NCI-H2196 treated with DMSO at 0.1 percent for 48 hours (cell line): ENCODE measurements around the gene IDH3B.
A peak's percentile ranks its signal among the peaks of the same experiment; 100 is the strongest.
"Not testable (repeated sequence)": the region's sequence is repeated elsewhere in the genome, so short reads cannot be mapped to it uniquely, and the experiment has no call there.

Source experiments
- DNase-seq: peaks from one replicate; lab custom pipeline; 2025; ENCODE audit not compliant: unreplicated experiment; lab: John Stamatoyannopoulos, UW

Gene IDH3B

DNA sequence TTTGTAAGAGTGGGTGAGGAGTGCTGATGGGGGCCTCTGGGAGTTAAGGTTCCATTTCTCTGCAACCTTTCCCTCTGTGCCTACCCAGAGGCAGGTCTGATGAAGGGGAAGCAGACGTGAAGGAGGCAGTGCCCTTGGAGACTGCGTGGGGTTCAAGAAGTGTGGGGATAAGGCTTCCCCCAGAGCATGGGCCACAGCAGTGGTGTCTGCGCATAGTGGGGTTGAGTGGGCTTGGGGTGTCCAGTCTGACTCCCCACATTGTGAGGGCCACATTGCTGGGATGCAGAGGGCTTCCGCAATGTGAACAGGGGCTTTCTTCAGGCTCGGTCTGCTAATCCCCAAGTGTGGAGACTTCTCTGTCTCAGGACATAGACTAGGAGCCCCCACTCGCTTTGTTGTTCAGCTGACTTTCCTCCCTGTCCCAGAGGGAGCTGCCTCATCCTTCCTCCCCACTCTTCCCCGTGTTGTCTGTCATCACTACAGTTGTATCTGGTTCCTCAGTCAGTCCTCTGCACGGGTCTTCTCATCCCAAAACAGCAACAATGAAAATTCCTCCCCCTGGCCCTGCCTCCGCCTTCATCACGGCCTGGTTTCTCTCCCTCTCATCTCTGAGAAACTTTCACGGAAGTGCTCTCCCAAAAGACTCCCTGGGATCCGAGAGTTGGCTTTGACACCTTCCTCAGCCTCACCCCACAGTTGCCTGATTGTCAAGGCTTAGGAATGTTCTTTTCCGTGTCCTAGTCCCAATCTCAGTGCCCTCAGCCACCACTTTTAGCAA is 31.4 kb upstream of the IDH3B start:
- no peak for DNase-seq

DNA sequence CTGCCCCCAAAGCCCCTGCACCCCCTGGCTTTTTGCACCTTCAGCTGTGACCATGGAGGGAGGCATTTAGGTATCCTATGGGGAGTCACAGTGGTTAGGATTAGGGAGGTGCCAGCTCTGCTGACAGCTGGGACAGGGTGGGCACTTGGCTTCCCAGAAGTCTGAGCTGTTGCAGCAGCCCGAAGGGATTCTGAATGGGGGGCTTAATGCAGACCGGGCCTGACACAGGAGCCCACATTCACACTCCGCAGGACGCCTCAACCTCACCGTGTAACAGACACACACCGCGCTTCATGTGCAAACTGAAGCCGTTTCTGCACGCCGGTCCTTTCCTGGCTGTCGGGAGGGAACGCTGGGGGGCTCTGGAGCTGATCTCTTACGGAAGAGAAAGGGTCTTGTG is 30.5 kb upstream of the IDH3B start:
- no peak for DNase-seq

DNA sequence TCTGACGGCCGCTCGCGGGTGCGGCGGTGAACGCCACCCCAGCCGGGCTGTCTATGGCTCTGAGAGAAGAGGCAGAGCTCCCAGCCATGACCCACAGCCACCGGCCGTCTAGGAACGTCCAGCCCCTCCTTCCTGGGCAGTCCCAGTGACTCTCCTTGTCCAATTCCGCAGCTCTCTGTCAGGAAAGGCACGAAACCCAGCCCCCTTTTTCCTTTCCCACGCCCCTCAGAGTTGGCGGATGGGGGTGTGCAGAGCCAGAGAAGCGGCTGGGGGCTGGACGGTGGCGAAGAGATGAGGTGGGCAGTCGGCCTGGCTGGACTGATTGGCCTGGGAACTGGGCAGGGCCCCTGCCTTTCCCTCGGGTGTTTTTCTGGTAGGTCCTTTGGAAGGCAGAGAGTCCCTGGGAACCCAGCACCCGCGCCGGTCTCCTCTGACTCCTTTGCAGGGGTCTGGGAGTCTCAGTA is 30.0 kb upstream of the IDH3B start:
- DNase-seq, result no peak

DNA sequence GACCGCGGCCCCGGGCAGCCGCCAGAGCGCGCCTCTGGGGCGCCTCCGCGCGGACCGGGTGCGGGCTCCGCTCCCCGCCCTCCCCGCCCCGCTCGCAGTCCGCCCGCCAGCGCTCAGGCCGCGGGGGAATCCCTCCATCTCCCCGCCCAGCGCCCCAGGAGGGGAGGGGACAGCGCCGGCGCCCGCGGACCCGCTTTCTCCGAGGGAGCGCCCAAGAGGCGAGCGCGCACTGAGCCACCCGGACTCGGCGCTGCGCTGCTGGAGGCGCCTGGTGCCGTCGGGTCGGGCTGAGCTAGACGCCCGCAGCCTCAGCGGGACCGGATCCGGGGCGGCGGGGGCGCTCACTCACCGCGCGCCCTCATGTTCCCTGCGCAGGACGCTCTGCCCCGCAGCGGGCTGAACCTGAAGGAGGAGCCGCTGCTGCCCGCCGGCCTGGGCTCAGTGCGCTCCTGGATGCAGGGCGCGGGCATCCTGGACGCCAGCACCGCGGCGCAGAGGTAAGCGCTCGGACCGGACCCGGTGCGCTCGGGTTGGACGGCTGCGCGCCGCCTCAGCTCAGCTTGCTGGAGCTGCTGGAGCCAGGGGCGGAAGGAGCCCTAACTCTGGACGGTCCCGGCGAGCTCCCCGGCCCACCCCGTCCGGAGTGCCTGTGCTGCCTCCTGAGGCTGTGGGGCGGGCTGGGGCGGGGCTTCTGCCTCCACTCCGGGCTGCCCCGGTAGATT is 29.4 kb upstream of the IDH3B start:
- peak; percentile 13 for DNase-seq

DNA sequence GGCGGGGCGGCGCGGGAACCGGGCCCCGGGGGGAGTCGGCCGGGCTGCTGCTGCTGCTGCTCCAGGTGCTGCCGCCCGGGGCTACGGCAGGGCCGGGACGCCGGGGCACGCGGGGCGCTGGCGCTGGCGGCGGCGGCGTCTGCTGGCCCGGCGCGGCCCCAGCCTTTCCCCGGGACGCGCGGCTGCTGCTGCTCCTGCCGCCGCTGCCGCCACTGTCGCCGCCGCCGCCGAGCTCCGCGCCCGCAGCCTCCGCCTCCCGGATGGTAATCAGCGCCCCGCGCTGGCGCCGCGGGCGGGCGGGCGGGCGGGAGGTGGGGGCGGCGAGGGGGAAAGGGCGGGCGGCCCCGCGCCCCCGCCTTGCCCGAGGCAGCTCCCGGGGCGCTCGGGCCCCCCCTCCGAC is 28.9 kb upstream of the IDH3B start:
- no peak for DNase-seq

DNA sequence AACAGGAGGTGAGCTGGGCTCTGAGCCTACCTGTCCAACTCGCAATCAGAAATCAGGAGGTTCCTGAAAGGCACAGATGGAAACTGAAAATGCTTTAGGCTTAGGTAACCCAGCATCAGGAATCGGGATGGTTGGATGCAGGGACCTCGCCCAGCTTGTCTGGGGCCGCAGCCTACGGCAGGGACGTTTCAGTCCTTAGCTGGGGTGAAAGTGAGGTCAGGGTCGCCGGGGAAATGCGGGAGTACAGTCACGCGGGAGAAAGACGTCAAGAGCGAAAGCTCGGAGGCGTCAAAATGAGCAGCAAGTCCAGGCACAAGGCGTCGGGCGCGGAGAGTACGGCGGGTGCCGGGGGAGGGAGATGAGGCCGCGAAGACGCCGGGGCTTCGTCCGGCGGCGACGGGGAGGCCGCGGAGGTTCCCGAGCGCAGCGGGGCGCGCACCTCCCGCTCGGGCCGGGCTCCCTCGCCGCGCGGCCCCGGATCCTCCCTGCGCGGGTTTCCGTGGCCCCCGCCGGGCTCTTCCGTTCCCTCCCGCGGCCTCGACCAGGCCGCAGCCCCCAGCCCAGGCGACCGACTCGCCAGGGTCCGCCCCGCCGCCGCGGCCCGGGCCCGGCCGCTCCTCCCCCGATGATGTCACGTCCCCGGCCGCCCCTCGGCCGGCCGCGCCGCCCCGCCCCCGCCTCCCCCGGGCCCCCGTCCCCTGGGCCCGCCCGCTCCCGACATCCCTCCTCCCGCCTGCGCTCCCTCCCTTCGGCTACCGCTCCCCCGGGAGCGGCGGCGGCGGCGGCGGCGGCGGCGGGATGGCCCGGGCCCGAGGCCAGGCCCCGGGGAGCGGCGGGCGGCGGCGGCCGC is 28.2 kb upstream of the IDH3B start, which contains the start of gene EBF4:
TSS of gene EBF4 (plus strand) at position 745 of the 850 bp plus-strand sequence. CDS start 866 bp downstream, outside the sequence.
- no peak for DNase-seq

DNA sequence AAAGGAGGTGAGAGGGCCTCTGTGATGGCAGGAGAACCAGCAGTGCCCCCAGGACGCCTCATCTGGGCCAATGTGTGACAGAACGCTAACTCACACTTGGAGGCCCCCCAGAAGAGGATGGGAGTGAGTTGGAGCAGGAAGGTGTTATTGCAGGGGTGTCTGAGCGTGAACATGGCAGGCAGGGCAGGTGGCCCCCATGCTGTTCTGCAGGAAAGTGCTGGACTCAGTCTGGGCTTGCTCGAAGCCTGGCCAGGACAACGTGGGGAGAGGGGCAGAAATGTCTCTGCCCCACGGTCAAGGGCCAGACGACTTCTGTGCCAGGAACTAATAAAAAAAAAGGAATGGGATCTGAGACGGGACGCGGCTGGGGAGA is 27.6 kb upstream of the IDH3B start:
- DNase-seq, result no peak

DNA sequence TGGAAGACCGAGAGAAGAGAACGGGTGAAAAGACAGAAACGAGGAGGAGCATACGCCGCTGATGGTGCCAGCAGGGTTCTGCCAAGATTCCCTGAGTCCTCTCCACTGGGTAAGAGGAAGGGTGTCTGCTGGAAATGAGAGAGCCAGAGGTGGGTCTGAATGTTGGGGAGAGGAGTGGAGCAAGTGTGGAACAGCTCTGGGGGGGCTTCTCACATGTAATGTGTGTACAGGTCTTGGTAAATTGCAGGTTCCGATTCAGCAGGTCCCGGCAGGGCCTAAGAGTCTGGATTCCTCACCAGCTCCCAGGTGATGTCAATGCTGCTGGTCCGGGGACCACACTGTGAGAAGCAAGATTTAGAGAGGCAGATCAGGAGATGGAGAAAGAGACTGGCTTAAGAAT is 27.1 kb upstream of the IDH3B start:
- no peak for DNase-seq

DNA sequence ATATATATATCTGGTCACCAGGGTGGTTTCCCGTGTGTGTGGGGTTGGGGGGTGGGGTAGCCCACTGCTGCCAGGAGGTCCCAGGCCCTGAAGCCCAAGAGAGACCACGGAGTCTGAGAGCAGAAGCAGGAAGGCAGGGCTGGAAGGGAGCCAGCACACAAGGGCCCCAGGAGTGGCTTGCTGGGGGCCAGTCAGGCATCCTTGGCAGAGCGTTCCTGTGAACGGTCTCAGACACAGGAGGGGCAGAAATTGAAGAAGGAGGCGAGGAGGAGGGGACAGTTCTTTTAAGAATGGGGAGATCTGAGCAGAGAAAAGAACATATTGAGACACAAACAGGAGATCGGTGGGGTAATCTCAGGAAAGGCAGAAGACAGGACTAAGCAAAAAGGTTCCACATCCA is 26.7 kb upstream of the IDH3B start:
- DNase-seq, result no peak

DNA sequence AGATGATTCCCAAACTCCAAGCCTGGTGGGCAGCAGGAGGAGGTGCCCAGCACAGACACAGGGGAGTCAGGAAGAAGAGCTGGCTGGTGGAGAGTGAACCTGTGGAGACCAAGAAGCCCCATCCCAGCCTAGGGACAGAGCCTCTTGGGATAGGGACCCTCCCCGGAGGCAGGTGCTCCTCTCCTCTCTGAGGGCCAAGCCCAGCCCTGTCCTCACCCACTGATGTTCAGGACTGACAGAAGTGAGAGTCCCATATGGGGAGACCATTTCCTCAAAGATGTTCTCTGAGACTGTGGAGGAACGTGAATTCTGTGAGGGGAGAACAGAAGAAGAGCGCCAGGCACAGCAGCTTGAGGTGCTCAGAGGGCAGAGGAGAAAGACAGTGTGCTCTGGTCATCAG is 26.2 kb upstream of the IDH3B start:
- DNase-seq, result no peak

DNA sequence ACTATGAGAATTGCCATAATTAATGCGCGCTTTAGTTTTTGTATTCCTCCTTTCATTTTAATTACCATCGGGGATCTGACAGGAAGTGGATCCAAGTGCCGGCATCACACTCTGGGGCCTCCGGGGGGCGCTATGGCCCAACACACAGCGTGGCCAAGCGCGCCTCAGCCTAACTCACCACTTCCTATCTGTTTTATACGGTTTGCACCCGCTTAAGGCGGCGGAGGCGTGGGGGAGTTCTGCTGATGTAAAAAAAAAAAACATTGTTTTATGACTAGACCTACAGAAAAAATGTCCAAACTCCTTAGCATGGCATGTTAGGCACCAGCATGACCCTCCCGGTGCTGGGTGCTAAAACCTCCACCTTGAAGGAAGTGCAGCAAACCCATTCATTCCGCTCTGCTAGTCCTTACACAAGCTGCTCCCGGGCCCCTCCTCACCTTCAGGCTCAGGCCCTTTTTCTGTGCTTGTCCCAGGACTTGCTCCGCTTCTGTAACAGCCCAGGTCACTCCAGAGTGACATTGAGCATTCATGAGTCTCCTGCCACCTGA is 24.1 kb upstream of the IDH3B start:
- no peak for DNase-seq

DNA sequence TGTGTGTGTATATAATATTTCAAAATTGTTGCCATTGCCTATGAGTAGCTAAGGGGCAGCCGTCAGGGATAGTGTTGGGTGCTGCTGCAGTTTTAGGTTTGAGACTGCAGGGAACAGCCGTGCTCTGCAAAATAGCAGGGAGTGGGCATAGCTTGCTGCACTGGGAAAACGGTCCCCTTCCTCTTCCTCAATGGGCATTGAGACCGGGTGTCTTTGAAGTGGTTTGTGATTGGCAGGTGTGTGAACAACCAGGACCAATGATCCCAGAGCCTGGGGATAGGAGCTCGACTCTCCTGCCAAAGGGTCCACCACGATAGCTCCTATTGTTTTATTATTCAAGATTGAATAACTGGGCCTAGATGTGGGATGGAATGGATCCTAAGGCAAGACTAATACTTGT is 23.5 kb upstream of the IDH3B start:
- DNase-seq, result no peak

DNA sequence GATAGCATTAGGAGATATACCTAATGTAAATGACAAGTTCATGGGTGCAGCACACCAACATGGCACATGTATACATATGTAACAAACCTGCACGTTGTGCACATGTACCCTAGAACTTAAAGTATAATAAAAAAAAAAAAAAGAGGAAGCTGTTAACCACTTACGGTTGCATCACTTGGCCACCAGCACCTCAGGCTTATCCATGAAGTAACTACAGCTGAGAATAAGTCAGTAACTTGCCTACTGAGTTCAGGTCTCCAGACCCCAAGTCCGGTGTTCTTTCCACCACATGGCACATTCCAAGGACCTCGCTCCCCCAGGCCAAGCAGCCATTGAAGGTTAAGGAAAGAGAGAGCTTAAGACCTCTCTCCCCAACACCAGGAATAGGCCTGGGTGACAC is 20.8 kb upstream of the IDH3B start:
- not testable (repeated sequence) for DNase-seq

DNA sequence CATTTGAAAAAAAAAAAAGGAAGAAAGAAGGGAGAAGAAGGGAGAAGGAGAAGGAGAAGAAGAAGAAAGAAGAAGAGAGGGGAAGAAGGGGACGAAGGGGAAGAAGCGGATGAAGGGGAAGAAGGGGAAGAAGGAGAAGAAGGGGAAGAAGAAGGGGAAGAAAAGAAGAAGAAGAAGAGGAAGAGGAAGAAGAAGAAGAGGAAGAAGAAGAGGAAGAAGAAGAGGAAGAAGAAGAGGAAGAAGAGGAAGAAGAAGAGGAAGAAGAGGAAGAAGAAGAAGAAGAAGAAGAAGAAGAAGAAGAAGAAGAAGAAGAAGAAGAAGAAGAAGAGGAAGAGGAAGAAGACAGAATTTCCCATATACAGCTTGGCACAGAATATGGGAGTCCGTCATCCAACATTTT is 18.0 kb upstream of the IDH3B start:
- DNase-seq, result not testable (repeated sequence)

DNA sequence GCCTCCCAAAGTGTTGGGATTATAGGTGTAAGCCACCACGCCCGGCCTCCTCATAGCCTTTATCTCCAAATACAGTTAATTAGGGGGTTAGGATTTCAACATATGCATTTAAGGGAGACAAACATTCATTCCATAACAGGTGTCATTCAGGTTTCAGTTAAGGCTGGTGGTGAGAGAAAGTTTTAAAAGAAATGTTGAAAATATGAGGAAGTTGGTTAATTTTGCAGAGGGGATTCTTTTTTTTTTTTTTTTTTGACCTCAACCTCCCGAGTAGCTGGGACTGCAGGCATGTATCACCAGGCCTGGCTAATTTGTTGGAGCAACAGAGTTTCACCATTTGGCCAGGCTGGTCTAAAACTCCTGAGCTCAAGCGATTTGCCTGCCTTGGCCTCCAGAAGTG is 16.0 kb upstream of the IDH3B start:
- no peak for DNase-seq

DNA sequence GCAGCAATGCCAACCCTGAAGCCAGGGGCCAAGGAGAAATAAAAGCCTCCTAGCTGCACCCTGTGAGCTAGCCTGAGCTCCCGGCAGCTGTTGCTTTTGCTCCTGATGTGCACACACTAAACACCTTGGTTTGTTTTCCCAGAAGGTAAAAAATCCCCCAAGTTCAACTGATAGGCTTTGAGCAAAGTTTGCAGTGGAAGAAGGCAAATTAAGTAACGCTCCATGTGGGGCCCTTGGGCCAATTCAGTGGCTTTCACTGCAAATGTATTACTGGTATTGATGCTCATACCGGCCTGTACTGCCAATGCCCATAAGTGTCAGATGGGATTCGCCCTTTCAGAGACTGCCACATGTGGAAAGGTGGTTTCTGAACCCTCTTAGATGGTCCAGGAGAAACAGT is 9.4 kb upstream of the IDH3B start:
- DNase-seq, result no peak

DNA sequence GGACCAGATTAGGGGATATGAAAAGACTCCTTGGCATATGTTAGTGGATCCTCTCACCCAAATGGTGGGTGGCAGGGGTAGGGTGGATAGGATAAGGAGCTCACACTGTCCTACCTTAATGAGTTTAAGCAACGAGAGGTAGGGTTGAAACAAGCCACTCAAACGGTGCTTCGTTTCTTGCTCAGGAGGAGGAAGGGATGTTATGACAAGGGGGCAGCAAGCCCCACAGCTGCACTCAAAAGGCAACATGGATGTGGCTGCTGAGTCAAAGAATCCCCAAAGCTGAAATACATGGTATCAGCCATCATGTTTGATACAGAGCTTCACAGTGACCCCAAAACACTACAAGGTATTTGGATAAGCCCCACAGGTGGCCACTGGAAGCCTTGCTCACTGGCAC is 8.4 kb upstream of the IDH3B start:
- DNase-seq, result no peak

DNA sequence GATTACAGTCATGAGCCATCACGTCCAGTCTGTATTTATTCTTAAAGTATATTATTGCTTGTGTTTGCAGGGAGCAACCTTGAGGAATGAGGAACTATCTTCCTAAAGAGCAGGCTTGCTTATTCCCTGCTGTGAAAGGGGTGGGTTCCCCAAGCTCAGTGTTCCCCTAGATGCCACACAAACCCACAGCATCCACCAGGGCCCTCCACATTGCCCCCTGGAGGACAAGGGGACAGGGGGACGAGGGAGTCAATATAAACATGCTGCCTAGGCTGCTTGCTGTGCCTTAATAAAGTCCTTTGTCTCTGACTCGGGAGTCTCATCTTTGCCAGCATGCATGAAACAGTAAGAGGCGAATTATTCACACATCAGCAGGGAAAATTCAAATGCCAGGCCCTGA is 8.0 kb upstream of the IDH3B start:
- DNase-seq, result no peak

DNA sequence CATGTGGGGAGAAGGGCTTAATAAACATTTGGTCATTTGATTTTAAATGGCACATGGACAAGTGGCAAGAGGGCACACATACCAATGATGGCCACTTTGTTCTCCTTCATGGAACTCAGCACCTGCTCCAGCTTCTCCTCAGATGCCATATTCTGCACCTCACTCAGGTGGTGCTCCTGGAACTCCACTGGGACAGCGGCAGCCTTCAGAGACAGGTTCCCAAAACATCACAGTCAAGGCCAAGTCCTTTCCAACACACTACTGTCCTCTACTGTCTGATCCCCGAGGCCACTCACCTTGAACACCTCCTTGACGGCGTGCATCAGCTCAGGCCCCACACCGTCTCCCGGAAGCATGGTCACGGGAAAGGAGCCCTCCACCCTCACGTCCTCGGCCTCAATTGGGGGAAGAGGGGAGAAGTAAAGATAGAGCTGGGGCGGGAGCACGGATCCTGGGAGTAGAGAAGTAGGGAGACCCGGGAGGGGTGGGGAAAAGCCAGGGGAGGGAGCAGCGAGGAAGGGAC is 591 bp downstream of the IDH3B start:
- DNase-seq, result no peak

DNA sequence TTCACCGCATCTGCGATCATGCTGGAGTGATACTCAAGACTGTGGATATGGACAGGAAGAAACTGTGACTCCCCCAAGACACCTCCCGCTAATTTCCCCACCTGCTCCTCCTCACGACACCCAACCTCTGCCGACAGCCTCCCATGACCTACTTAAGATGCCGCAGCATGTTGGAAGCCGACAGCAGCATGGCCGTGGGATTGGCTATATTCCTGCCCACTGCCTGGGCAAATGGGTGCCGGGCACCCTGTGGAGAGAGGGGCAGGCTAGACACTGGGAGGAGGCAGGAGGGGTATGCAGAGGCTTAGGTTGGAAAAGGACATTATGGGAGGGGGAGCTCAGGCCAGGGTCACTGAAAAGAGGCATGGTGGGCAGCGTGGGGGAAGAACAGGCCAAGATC is 4.5 kb downstream of the IDH3B start:
- no peak for DNase-seq
